Measurements from ENCODE around the gene DCBLD2. TPM values are rescaled to one million over a fixed set of nuclear protein-coding genes. Genes with fewer than 3 reads are reported as not detected.

Gene DCBLD2
- total and polyA plus RNA-seq, 2 experiments from 2014 or later = 16.8 to 27.9 TPM

- TF ChIP-seq, protein P1, sequence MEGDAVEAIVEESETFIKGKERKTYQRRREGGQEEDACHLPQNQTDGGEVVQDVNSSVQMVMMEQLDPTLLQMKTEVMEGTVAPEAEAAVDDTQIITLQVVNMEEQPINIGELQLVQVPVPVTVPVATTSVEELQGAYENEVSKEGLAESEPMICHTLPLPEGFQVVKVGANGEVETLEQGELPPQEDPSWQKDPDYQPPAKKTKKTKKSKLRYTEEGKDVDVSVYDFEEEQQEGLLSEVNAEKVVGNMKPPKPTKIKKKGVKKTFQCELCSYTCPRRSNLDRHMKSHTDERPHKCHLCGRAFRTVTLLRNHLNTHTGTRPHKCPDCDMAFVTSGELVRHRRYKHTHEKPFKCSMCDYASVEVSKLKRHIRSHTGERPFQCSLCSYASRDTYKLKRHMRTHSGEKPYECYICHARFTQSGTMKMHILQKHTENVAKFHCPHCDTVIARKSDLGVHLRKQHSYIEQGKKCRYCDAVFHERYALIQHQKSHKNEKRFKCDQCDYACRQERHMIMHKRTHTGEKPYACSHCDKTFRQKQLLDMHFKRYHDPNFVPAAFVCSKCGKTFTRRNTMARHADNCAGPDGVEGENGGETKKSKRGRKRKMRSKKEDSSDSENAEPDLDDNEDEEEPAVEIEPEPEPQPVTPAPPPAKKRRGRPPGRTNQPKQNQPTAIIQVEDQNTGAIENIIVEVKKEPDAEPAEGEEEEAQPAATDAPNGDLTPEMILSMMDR (IDR thresholded peaks at IDR 0.05; ENCODE audit: poor library complexity) = no peak
- TF ChIP-seq EZH2 (IDR thresholded peaks at IDR 0.05; ENCODE audit: borderline replicate concordance) (no peak), EZH2phosphoT487 (IDR thresholded peaks at IDR 0.05; ENCODE audit: low read depth, severe bottlenecking, unreplicated experiment) (no peak)
- Histone ChIP-seq H3K4me3 (no peak overlapping the region), H3K27me3 (no peaks in the 10 kb centered on the region), H4K20me1 (ENCODE audit: insufficient read depth, poor library complexity, severe bottlenecking) (no peaks in the 10 kb centered on the region), H3K4me1 (ENCODE audit: insufficient read depth) (peaks cover 2% of the 10 kb centered on the region), H3K9me2 (replicated peaks; ENCODE audit: insufficient read depth) (no peaks in the 10 kb centered on the region), H3K79me2 (no peaks in the 10 kb centered on the region), H3K27ac (no peak overlapping the region), H3K36me3 (replicated peaks; ENCODE audit: insufficient read depth, low read depth) (no peaks in the 10 kb centered on the region), H3K9me3 (ENCODE audit: low read depth) (no peaks in the 10 kb centered on the region), H3K4me2 (no peak overlapping the region), H2AFZ (no peak overlapping the region)
- DNase-seq (ENCODE audit: low spot score) = no peak
- 86% methylated on average over 2 of the region's 2 CpGs for WGBS (ENCODE audit: low lambda C conversion rate, missing lambda C conversion rate)
Measured at GRCh38 chr3:98761643-98762229, 139.8 kb downstream of the DCBLD2 start.

- DNase-seq (ENCODE audit: low spot score) = no peak
- H3K27me3 ChIP-seq = no peaks in the 10 kb centered on the region
- no peaks in the 10 kb centered on the region for H3K9me3 ChIP-seq (ENCODE audit: low read depth)
- no peaks in the 10 kb centered on the region for H4K20me1 ChIP-seq (ENCODE audit: insufficient read depth, poor library complexity, severe bottlenecking)
- no peaks in the 10 kb centered on the region for H3K36me3 ChIP-seq (replicated peaks; ENCODE audit: insufficient read depth, low read depth)
- 98% methylated on average over 2 of the region's 2 CpGs for WGBS (ENCODE audit: low lambda C conversion rate, missing lambda C conversion rate)
- no peaks in the 10 kb centered on the region for H3K9me2 ChIP-seq (replicated peaks; ENCODE audit: insufficient read depth)
- peaks cover 6% of the 10 kb centered on the region for H3K4me1 ChIP-seq (ENCODE audit: insufficient read depth)
- H3K4me3 ChIP-seq = no peak overlapping the region
- no peak overlapping the region for H3K4me2 ChIP-seq
- no peak overlapping the region for H2AFZ ChIP-seq
- no peaks in the 10 kb centered on the region for H3K79me2 ChIP-seq
- TF ChIP-seq EZH2 (IDR thresholded peaks at IDR 0.05; ENCODE audit: borderline replicate concordance) = no peak
- no peak overlapping the region for H3K27ac ChIP-seq
Measured at GRCh38 chr3:98759629-98760028, 141.9 kb downstream of the DCBLD2 start.

DNA sequence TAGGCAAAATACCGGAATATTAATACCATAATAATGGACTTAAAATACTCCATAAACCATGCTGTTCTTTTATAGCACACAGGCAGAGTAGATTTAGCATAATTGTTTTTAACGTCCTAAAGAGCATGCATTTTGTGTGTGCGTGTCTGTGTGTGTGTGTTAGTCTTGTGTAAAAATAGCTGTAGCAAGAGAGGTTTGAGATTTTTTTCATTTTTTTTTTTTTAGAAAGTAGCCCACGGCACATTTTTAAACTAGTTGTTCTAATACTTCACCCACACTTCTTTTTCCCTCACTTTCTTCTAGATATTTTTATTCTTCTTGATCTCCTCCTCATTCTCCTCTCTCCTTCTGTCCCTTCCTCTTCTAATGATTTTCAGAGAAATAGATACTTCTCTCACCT lies 145.9 kb downstream of the DCBLD2 start:
- Histone ChIP-seq H2AFZ (no peak overlapping the region), H3K36me3 (replicated peaks; ENCODE audit: insufficient read depth, low read depth) (no peaks in the 10 kb centered on the region), H3K27ac (no peak overlapping the region), H3K9me3 (ENCODE audit: low read depth) (no peaks in the 10 kb centered on the region), H3K27me3 (no peaks in the 10 kb centered on the region), H3K4me2 (no peak overlapping the region), H4K20me1 (ENCODE audit: insufficient read depth, poor library complexity, severe bottlenecking) (no peaks in the 10 kb centered on the region), H3K4me1 (ENCODE audit: insufficient read depth) (peaks cover 6% of the 10 kb centered on the region), H3K4me3 (no peak overlapping the region), H3K79me2 (no peaks in the 10 kb centered on the region), H3K9me2 (replicated peaks; ENCODE audit: insufficient read depth) (no peaks in the 10 kb centered on the region)
- TF ChIP-seq EZH2phosphoT487 (IDR thresholded peaks at IDR 0.05; ENCODE audit: low read depth, severe bottlenecking, unreplicated experiment) = no peak
- TF ChIP-seq EZH2 (IDR thresholded peaks at IDR 0.05; ENCODE audit: borderline replicate concordance) = no peak
- TF ChIP-seq, protein P1 (IDR thresholded peaks at IDR 0.05; ENCODE audit: poor library complexity) = no peak
- 65% methylated on average over 4 of the region's 4 CpGs for WGBS (ENCODE audit: low lambda C conversion rate, missing lambda C conversion rate)
- DNase-seq (ENCODE audit: low spot score) = no peak

GRCh38 chr3:98754483-98754882 lies 147.0 kb downstream of the DCBLD2 start:
- Histone ChIP-seq H3K4me1 (ENCODE audit: insufficient read depth) (peaks cover 6% of the 10 kb centered on the region), H3K9me3 (ENCODE audit: low read depth) (no peaks in the 10 kb centered on the region), H3K4me3 (no peak overlapping the region), H3K9me2 (replicated peaks; ENCODE audit: insufficient read depth) (no peaks in the 10 kb centered on the region), H3K79me2 (no peaks in the 10 kb centered on the region), H3K27ac (no peak overlapping the region), H4K20me1 (ENCODE audit: insufficient read depth, poor library complexity, severe bottlenecking) (no peaks in the 10 kb centered on the region), H2AFZ (no peak overlapping the region), H3K36me3 (replicated peaks; ENCODE audit: insufficient read depth, low read depth) (no peaks in the 10 kb centered on the region), H3K27me3 (no peaks in the 10 kb centered on the region), H3K4me2 (no peak overlapping the region)
- 48% methylated on average over 3 of the region's 3 CpGs for WGBS (ENCODE audit: low lambda C conversion rate, missing lambda C conversion rate)
- DNase-seq (ENCODE audit: low spot score) = no peak
- TF ChIP-seq, protein P1 (IDR thresholded peaks at IDR 0.05; ENCODE audit: poor library complexity) = no peak
- TF ChIP-seq EZH2phosphoT487 (IDR thresholded peaks at IDR 0.05; ENCODE audit: low read depth, severe bottlenecking, unreplicated experiment) = no peak
- TF ChIP-seq EZH2 (IDR thresholded peaks at IDR 0.05; ENCODE audit: borderline replicate concordance) = no peak

All from hepatocyte (in vitro differentiated cells).